22Rv1 (cell line): ENCODE results near the gene STON1.

Source experiments
- ZFX ChIP-seq: fragments of 450-650 bp; IDR thresholded peaks from 2 replicates; pipeline ENCODE4 v1.6.1; 2017; ENCODE audit warnings: antibody characterized with exemption, borderline replicate concordance
- TF ChIP-seq, protein P1 (sequence below): fragments of 450-650 bp; IDR thresholded peaks from 2 replicates; pipeline ENCODE4 v1.5.1; 2017; ENCODE audit warnings: mild to moderate bottlenecking

DNA sequence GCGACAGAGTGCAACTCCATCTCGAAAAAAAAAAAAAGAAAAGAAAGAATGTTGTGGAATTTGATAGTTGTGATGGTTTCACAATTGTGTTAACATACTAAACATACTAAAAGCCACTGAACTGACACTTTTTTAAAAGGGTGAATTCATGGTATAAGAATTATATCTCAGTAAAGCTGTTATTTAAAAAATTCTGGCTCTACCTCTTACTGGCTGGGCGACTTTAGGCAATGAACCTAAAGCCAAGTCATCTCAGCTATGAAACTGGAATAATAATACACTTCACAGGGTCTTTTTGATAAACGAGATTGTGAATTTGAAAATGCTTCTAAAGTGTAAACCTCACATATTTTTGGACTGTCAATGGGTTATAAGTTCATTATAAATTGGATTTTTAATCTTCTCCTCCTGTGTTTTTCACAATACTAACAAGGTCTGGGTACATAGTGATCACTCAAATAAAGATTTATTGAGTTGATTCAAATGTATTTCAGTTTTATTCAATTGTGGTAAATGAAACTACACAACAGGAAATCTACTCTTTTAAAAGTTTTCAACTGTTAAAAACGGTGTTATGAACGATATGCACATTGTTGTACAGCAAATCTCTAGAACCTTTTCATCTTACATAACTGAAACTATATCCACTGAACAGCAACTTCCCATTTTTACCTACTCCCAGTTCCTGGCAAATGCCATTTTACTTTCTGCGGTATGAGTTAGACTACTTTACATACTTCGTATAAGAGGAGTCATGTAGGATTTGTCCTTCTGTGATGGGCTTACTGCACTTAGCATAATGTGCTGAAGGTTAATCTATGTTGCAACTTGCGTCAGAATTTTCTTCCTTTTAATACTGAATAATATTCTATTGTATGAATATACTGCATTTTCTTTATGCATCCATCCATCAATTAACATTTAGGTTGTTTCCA lies 44.7 kb downstream of the STON1 start:
- TF ChIP-seq, protein P1, sequence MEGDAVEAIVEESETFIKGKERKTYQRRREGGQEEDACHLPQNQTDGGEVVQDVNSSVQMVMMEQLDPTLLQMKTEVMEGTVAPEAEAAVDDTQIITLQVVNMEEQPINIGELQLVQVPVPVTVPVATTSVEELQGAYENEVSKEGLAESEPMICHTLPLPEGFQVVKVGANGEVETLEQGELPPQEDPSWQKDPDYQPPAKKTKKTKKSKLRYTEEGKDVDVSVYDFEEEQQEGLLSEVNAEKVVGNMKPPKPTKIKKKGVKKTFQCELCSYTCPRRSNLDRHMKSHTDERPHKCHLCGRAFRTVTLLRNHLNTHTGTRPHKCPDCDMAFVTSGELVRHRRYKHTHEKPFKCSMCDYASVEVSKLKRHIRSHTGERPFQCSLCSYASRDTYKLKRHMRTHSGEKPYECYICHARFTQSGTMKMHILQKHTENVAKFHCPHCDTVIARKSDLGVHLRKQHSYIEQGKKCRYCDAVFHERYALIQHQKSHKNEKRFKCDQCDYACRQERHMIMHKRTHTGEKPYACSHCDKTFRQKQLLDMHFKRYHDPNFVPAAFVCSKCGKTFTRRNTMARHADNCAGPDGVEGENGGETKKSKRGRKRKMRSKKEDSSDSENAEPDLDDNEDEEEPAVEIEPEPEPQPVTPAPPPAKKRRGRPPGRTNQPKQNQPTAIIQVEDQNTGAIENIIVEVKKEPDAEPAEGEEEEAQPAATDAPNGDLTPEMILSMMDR, result no peak
- no peak for TF ChIP-seq ZFX
